K562 treated with DMSO at 1 percent for 48 hours (cell line): ENCODE measurements around the gene SNRNP35. TPM values are rescaled to one million over a fixed set of nuclear protein-coding genes. Genes with fewer than 3 reads are reported as not detected.

Source experiments
- total RNA-seq: library from RNA; unstranded; fragments of 300-600 nt; gene quantifications from 2 replicates; pipeline ENCODE4 v1.2.3, GENCODE V29; 2022; ENCODE audit warnings: low replicate concordance; ENCODE audit errors: extremely low read depth

Gene SNRNP35, protein sequence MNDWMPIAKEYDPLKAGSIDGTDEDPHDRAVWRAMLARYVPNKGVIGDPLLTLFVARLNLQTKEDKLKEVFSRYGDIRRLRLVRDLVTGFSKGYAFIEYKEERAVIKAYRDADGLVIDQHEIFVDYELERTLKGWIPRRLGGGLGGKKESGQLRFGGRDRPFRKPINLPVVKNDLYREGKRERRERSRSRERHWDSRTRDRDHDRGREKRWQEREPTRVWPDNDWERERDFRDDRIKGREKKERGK
- not detected in 2 replicates for total RNA-seq

DNA sequence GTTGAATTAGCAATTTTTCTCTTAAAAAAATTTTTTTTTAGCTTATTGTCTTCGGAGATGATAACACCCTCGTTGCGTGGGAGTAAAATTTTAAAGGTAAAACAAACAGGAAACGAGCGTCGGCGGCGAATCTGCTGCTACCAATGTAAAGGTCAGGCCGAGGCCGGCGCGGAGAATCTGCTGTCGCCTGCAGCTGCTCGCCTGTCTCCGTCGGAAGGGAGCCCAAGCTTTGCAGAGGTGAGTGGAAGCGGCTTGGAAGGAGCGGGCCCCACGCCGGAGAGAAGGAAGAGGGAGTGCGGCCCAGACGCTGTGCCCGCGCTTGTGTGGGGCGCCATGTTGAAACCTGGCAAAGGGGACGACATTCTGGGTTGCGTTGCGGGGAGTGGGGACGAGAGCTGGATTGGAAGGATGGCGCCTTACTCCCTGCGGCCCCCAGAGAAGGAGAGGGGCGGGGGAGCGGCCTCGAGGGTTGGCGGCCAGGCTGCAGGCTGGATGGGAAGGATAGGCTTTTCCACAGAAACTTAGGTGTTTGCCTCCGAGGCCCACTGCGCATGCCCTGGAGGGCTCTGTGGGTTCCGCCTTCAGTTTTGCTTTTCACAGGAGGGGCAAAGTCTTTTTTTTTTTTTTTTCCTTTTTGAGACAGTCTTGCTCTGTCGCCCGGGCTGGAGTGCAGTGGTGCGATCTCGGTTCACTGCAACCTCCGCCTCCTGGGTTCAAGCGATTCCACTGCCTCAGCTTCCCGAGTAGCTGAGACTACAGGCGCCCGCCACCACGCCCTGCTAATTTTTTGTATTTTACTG lies at the start of gene SNRNP35:
SNRNP35 (plus strand) TSS at position 160 of the 800 bp plus-strand sequence. CDS start 7,402 bp downstream, outside the sequence.

DNA sequence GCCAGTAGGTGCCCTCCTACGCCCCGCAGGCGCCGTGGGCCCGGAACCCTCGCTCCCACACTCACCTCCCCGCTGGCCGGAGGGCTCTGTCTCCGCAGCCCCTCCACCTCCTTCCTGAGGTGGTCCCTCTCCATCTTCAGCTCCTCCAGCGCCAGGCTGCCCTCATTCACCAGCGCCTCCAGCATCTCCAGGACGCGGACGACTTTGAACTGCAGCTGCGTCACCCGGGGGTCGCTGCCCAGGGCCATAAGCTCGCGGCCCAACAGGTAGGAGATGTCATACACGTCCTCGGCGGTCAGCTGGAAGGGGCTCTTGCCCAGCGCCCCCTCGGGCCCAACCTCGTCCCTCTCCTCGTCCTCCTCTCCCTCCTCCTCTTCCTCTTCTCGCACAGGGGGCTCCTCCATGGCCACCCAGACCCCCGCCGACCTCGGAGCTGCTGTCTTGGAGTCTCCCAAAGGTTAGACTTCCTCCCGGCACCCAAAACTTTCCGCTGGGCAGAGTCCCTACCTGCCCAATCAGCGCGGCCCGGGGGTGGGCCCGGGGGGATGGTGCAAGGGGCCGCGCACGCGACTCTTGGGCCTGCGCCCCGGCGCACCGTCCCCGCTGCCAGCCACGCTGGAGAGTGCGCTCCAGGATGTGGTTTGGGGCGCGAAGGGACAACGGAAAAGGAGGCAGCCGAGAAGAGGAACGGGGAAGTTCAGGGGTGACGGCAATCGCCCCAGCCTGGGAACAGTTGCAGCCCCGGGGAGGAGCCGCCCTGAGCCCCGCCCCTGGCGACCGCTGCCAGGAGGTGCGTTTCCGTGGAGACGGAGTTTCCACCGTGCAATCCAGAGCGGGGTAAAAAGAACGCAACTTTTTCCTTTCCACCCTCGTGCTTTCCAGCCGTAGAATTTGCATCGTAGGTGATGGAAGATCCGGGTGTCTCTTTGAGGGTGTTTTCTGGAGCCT lies 21.6 kb upstream of the SNRNP35 start, which contains the start of gene RILPL2:
RILPL2 (minus strand) TSS at position 668 of the 948 bp plus-strand sequence; CDS start at position 404, 264 bp downstream.

Other genes with a start within 250 kb of the SNRNP35 start
- not detected in 2 replicates for gene MPHOSPH9, start 225.0 kb upstream of the SNRNP35 start, total RNA-seq
- gene MTRFR, start 224.7 kb upstream of the SNRNP35 start, total RNA-seq = not detected in 2 replicates
- not detected in 2 replicates for gene CDK2AP1, start 186.3 kb upstream of the SNRNP35 start, total RNA-seq
- not detected in 2 replicates for gene SBNO1, start 93.3 kb upstream of the SNRNP35 start, total RNA-seq
- gene KMT5A, start 74.0 kb upstream of the SNRNP35 start, total RNA-seq = not detected in 2 replicates
- gene RILPL2, start 21.5 kb upstream of the SNRNP35 start, total RNA-seq = not detected in 2 replicates
- not detected in 2 replicates for gene RILPL1, start 75.6 kb downstream of the SNRNP35 start, total RNA-seq
- not detected in 2 replicates for gene TMED2, start 126.4 kb downstream of the SNRNP35 start, total RNA-seq
- not detected in 2 replicates for gene DDX55, start 144.0 kb downstream of the SNRNP35 start, total RNA-seq
- gene EIF2B1, start 175.5 kb downstream of the SNRNP35 start, total RNA-seq = not detected in 2 replicates
- not detected in 2 replicates for gene GTF2H3, start 175.7 kb downstream of the SNRNP35 start, total RNA-seq
- not detected in 2 replicates for gene TCTN2, start 213.0 kb downstream of the SNRNP35 start, total RNA-seq